Stimulated activated CD4-positive, alpha-beta T cell treated with anti-CD3 and anti-CD28 coated beads, Interleukin-15, amount 100 ng/mL, for 24 hours (primary cell): ENCODE measurements around the gene RBPJ.

ENCODE experiments used
- DNase-seq: peaks from one replicate; pipeline ENCODE4 v3.0.0-alpha.2; 2020

The RBPJ gene

DNA sequence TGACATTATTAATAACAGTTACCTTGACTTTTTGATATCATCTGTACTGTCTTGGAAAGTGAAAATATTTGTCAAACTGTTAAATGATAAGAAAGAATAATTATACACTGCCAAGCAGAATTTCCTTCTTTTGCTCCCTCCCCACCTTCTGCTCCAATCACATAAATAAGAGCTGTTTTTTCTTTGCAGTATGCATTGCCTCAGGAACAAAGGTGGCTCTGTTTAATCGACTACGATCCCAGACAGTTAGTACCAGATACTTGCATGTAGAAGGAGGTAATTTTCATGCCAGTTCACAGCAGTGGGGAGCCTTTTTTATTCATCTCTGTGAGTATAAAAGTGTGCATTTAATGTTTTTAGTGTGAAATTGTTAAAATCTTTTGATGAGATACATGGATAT lies 103.3 kb downstream of the RBPJ start:
- no peak for DNase-seq

DNA sequence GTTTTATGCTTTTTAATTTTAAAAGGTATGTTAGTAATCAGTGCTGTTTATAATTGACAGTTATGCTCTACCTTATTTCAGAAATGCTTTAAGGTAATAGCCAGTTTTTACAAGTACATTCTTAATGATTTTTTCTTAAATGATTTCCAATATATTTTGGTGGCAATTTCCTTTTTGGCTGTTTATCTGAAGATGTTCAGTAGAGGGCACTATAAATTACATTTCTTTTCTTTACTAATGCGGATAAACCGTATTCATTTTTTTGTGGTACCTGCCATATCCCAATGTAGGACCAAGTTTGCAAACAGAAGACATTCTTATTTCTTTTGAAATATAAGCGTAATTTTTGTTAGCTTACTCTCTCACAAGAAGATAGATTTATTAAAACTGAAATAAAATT lies 104.0 kb downstream of the RBPJ start:
- DNase-seq, result no peak

DNA sequence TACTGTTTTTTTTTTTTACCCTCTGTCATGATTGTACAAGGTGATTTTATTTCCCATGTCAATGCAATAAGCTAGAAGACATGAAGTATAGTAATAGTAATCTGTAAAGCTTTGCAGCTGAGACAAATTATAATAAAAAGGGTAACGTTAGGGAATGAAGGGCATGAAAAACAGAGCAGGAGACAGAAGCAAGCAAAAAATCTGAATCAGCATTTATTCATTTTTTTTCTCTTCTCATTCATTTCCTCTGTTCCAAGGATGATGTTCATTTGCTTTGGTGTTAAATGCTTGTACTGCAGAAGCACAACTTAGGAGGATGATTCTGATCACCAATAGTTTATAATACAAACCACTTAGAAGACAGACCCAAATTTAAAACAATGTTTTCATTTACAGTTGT lies 105.1 kb downstream of the RBPJ start:
- no peak for DNase-seq

DNA sequence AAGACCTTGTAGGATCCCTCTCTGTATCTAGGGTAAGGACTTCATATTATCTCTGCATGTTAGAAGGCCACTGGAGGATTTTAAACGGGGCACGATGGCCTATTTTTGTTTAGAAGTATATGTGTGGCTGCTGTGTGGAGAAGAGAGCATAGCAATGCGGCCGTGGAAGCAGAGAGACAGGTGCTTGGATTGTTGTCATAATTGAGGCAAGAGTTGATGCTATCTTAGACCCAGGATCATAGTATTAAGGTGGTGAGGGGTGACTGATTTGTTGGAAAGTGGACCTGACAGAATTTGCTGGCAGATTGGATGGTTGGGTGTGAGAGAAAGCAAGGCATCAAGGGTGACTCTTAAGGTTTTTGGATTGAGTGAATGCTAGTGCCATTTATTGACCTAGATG lies 106.1 kb downstream of the RBPJ start:
- no peak for DNase-seq

DNA sequence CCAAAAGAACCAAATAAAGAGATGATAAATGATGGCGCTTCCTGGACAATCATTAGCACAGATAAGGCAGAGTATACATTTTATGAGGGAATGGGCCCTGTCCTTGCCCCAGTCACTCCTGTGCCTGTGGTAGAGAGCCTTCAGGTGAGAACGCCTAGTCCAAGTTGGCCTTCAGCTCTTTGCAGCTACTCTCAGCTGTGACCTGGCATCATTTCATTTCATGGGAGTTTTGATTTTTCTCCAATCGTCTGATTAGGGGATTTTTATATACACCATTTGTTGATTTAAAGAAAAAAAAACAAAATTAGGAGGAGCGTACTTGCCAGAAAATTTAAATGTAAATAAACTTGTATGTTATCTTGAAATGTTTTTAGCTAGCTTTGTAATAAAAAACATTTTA lies 109.1 kb downstream of the RBPJ start:
- no peak for DNase-seq

DNA sequence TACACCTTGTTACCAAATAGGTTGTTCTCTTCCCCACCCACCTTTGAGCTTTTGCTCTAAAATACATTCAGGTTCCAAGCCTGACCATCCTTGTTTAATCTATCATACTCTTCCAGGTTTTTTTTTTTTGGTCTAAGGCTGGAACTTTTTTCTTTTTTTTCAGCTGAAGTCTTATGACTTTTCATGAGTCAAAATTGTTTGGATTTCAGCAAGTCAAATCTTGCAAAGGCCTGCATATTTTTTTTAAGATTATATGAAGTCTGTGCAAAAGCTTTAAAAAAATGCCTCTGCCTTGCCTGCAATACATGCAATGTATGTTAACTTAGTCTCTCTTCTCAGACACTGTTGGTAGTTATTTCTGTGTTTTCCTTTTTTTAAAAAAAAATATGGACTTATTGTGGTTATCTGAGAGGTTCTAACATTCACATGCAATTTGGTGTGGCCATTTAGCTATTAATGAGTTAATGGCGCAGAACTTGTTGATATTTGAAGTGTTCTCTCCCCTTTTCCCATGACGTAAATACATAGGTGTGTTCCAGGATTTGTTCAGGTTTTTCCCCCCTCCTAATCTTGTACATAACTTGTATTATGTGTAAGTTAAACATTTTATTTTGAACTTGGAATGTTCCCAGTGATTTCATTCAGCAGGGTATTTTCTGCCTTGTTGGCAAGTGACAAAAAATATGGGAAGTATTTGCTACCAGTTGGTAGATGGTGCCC lies 110.8 kb downstream of the RBPJ start:
- DNase-seq, result no peak

DNA sequence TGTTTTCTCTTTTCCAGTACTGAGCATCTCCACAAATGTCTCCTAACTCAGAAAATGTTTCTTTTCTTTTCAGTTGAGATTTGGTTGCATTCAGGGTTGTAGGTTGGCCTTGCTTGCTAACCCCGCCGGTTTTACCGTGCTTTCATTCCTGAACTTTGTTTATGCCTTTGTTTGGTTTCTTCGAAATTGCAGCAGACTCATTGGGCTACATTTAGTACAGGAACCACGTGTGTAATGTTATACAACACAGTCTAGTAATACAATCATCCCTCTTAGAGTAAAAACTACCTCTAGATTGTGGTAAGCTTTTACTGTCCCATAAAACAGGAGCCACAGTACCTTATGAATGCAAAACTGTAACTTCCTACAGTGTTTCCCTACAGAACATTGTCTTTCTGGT lies 111.6 kb downstream of the RBPJ start:
- no peak for DNase-seq

DNA sequence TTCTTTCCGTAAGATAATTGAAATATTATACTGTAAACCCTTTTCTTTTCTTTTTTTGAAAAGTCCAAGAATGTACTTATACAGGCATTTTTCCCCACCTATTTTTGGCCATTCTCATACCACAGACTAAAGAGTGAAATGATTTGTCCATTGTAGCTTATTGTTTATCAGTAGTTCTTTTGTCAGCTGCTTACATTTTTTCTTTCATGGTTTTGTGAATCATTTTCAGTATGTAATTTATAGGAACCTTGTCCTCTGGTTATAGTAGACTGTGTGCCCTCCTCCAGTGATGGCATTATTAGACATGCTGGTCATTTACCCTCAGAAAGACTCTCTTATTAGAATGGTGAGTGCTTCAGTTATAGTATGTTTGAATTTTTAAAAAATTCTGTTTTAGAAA lies 112.7 kb downstream of the RBPJ start:
- DNase-seq, result no peak

DNA sequence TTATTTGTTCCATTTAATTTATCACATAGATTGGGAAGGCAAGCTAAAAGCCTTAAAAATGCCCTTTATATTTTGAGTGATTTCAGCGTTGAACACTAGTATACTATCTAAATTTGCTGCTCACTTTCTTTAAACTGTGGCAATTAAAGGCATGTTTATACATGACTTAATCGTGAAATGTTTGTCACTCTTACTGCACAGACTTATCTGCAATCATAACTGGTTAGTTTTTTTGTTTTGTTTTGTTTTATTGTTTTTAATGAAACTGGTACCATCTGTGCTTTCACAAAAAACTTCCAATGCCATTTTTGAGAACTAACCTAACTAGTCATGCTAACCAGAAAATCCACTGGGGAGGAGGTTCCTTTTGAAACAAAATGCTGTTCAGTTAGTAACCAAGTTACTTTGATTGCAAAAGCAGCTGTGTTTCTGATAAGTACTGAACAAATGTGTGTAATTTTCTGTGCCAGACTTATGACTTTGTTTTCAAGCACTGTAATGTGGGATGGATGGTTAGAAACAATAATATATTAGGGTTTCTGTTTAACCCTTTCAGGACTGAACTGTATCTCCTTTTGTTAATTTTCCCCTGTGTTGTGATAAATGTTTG lies 113.3 kb downstream of the RBPJ start:
- no peak for DNase-seq

DNA sequence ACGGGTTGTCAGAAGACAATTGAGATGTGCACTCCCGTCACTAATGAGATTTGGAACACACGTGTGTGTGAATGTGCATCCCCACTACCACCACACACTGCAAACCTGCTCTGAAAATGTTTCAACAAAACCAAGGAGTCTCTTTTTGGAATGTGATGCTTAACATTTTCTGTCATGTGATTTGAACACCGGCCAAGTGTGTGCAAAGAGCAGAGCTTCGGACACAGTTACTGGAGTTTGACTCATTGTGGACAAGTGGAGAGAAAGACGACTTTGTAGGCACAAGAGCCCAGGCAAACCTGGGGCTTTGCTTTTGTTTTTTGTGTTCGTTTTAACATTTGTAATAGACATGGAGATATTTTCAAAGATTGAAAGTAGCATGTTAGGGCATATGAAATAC lies 120.3 kb downstream of the RBPJ start:
- no peak for DNase-seq

DNA sequence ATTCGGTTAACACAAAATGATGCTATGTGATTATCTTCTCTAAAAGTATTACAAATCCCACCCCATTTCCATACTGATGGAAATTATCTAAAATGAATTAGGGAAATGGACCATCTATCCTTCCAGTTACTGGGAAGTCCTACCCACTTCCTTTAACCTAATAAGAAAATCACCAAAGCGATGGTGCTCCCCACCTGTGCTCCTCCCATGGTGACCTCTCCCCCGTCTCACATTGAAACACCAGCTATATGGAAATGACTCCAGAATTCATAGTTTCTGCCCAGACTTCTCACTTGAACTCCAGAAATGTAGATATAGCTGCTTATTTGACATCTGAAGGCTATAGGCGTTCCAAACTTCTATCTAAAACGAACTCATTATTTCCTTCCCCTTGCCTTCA lies 121.0 kb downstream of the RBPJ start:
- DNase-seq, result no peak

DNA sequence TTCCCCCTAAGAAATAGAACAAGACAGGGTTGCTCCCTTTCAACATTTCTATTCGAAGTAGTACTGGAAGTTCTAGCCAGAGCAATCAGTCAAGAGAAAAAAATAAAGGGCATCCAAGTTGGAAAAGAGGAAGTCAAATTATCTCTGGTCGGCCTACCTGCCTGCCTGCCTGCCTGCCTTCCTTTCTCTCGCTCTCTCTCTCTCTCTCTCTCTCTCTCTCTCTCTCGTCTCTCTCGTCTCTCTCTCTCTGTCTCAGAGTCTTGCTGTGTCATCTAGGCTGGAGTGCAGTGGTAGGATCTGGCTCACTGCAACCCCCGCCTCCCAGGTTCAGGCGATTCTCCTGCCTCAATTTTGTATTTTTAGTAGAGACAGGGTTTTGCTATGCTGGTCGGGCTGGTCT lies 126.6 kb downstream of the RBPJ start:
- no peak for DNase-seq

DNA sequence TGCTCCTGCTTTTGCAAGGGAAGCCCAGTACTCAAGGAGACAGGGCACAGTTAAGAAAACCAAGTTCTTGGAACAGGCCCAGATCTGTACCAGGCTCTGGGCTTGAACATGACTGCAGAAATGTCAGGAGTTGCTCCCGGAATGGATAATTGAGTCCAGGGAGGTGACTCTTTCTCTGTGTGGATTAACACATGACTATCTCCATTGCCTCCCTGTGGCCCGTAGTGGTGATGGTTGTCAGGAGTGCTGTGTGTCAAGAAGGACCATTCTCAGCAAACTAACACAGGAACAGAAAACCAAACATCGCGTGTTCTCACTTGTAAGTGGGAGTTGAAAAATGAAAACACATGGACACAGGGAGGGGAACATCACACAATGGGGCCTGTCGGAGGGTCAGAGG lies 129.6 kb downstream of the RBPJ start:
- no peak for DNase-seq

DNA sequence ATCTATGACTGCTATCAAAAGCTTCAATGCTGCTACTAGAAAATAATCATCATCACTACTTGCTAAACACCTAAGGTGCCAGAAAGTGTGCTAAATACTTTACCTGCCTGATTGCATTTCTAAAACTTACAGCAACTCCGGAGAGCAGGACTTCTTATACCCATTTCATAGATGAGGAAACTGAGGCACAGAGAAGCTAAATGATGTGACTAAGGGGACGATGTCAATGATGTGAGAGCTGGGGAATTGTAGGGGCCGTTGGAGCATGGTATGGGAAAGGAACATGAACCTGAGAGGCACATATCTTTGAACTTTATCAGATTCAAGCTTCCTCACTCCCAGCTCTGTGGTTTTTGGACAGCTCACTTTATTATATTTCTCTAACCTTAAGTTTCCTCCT lies 130.8 kb downstream of the RBPJ start:
- no peak for DNase-seq

DNA sequence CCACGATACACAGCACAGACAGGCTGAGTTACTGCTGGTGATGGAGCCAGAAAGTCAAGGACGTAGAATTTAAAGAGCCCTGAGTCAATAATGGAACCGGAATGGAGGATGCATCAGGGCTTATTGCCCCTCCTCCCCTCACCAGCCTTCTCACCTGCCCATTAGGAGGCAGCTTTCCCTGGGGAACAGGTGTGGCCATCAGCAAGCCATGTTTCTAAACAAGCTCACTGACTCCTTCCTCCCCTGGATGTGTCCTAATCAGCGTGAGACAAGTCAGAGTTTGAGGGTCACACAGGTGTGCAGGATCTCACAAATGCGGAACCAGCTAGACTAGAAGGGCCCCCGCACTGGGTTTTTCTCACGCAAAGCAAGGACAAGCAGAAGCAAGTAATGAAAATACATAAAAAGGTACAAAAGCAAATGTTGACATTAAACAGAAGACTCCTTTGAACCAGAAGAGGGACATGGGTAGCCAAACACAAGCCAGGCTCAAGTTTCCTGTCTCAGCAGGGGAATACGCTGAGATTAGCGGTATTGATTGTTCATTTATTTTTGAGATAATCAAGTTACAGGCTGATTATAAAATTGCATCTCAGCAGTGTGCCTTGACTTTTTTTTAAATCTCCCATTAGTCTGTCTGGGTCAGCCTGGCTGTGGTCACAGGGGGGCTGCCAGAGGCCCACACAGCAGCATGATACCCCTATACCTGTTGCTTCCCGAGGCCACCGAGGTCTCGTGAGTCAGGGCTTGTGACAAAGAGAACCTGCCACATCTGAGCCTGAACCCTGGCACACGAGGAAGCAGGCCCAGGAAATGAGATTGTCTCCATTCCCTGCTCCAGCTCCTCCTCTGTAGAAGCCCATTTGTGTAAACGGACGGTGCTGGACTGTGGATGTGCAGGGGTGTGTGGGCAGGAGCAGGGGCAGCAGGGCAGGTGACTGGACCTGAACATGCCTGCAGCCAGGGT lies 132.0 kb downstream of the RBPJ start:
- no peak for DNase-seq

DNA sequence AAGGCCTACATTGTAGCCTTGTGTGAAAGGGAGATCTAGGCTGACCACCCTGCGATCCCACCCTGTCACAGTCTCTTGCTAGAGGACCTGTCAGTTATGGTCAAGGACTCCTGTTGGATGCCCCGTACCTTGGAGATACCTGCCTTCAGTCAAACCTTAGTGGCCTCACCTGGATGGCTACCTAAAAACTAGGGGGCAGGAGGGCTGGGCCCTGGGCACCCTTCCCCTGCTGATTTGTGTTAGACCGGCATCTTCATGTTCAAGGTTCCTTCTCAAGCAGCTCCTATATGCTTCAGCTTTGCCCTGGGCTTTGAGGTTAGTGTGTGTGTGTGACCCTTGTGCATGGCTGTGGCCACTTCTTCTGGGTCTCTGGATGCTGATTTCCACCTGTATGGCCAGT lies 134.1 kb downstream of the RBPJ start:
- no peak for DNase-seq

DNA sequence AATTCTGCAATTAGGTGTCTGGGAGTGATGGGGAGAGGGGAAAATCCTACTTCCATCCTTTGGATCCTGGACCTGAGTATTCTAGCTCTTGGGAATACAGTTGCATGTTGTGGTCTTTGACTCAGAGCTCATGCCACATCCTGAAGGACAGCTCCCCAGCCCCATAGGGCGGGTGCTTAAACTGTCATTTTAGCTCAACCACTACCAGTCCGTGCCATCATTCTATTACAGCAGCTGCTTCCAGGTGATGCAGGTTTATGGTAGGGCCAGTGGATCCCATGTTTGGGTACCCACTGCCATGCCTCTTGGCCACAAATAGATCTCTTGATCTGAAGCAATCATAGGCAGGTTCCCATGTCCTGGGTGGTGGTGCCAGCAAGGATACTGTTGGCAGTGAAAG lies 134.8 kb downstream of the RBPJ start:
- no peak for DNase-seq

DNA sequence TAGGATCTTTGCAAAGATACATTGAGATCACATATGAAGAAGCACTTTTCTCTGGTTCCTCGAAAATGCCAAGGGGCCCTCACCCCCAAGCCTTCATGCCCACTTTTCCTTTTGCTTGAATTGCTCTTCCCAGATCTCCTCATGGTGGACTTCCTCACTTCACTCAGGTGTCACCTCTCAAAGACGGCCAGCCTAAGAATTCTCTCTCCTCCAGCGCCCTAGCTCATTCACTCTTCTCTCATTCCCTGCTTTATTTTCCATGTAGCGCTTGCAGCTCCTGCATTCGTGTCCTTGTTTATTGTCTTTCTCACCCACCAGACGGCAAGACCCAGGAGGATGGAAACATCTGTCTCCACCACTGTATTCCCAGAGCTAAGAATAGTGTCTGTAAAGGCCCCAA lies 136.6 kb downstream of the RBPJ start:
- no peak for DNase-seq

DNA sequence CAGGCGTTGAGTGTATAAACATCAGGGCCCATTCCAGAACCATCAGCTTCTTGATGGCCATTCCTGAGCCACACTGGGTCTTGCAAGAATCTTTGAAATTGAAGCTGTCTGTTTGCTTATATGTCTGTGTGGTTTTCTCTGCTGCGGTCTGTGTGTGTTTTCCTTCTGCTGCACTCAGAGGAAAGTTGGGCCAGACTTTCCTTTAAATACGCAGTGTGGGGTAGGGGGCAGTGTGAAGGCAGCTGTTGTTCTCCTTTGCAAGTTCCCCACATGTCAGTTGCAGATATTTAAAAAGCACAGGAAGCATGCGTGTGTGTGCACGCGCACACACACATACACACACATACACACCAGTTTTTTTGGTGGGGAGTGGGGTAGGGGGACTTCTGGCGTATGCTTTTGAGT lies 137.3 kb downstream of the RBPJ start:
- DNase-seq, result no peak

DNA sequence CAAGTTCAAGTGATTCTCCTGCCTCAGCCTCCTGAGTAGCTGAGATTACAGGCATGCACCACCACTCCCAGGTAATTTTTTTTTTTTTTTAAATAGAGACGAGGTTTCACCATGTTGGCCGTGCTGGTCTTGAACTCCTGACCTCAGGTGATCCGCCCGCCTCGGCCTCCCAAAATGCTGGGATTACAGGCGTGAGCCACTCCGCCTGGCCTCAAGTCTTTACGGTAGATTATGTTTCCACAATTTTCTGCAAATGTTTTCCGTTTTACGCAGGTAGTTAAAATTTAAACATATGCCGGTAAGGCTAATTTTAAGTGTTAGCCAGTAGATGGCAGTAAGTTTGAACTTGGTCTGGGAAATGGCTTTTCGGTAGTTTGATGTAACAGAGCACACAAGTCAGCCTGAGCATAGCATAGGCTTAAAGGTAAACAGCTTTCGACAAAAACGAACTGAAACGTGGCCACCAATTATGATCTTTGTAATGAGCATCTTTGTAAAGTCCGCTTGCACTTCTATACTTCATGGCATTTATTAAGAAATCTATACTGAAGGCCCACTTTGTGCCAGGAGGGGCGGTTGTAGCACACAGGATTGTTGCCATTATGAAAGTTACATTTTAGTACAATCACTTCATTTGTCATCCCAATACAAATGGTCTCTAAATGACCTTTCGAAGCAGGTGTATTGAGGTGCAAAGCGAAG lies 138.4 kb downstream of the RBPJ start:
- DNase-seq, result no peak

DNA sequence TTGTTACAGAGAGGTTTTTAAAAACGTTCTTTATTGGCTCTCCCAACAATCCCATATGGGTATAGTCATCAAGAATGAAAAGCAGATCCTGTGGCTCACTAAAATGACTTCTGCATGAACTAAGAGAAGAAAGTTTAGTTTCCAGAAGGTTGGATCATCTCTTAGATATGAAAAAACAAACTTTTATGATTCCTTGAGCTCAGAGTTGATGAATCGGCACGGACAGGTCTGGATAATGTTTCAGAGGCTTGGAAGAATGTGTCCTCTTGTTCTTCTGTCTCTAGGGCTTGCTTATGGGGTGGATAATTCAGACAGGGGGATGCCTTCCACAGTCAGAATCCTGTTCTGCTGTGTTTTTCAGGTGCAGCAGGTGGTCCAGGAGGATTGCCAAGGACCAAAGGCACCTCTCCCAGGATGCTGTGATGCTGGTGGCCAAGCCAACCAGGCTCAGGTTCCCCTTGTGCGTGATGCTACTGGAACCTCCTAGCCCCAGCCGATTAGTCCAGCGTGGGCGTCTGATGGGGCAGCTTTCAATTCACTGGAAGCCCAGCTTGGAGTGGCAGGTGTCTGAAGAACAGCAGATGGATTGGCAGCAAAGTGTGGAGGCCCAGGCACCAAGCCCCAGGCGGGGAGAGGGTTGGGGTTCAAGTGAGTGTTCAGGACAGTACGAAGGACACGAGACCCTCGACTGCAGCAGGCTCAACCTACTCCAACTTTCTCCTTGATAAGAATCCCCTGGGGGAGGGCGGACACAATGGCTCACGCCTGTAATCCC lies 139.1 kb downstream of the RBPJ start:
- no peak for DNase-seq

DNA sequence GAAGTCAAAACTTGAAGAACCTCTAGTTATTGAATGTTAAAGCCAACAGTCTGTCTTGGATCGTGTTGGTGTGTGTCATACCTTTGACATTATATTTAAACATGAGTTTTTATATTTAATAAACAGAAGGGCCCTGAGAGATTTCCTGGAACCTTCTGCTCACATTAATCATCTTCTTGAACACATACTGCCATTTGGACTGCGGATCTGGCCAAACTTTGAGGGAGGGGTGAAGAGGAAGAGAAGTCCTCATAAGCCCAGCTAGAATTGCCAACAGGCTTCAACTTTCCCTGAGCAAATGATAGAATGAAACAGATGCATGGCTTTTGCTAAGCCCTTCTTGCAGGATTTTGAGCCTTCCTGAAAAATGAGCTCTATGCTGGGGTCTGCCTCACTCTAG lies 142.1 kb downstream of the RBPJ start:
- no peak for DNase-seq

DNA sequence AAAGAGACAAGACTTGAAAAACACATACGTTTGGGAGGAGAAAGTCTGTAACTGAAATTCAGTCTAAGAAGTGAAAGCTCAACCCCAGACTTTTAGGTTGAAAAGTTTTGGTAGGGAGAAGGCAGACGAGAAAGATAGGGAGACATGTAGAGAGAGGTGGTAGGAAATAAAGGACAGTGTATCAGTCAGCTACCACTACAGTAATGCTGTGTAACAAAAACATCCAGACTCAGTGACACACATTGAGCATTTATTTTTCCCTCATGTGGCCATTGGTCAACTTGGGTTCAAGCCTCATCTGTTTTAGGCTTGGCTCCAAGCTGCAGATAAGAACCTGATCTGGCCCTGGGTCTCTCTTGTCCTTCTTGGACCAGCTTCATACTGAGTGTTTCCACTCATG lies 142.6 kb downstream of the RBPJ start:
- no peak for DNase-seq
